Fibroblast of villous mesenchyme (primary cell): ENCODE results near the gene RERE. TPM values are rescaled to one million over a fixed set of nuclear protein-coding genes. Genes with fewer than 3 reads are reported as not detected.

Source experiments
- DNase-seq: peaks from one replicate; pipeline ENCODE4 v3.0.0-alpha.2; 2010; ENCODE audit warnings: low read depth
- H3K4me3 ChIP-seq: 2 replicates; pipeline ENCODE4 v1.5.1; 2011; ENCODE audit warnings: low read depth, mild to moderate bottlenecking, low read length
- CTCF ChIP-seq: IDR thresholded peaks from 2 replicates; pipeline ENCODE4 v1.5.1; 2012; ENCODE audit warnings: low read depth, mild to moderate bottlenecking, low read length; ENCODE audit not compliant: insufficient read depth
- total RNA-seq: library from RNA; depleted of rRNA; stranded (reverse); fragments of >200 nt; gene quantifications from 2 replicates; pipeline ENCODE4 v1.2.3, GENCODE V29; 2012

Gene RERE
- total RNA-seq, 1 donor = 51.4 TPM

DNA sequence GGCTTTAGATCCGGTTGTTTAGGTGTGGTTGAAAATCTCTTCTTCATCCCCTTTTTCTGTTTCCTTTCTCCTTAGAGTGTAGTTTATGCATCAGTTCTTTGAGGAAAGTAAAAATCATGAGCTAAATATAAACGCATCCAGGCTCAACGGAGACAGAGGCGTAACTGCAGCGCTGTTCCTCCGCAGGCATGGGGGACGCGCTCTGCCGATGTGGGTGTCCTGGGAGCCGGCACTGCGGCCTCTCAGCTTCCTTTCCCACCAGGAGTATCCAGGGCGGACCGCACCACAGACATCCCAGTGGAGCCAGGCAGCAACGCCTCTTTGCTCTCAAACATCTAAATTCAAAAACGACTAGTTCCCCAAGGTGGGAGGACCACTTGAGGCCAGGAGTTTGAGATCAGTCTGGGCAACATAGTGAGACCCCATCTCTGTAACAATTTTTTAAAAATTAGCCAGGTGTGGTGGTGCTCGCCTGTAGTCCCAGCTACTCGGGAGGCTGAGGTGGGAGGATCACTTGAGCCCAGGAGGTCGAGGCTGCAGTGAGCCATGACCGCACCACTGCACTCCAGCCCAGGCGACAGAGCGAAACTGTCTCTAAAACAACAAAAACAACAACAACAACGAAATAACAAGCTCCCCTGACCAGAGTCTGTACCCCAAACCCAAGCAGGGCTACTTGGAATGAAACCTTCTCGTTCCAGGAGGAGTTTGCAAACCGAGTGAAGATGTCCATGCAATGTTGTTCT is 483.2 kb downstream of the RERE start:
- TF ChIP-seq CTCF = no peak
- no peak for DNase-seq
- no peak overlapping the region for H3K4me3 ChIP-seq

DNA sequence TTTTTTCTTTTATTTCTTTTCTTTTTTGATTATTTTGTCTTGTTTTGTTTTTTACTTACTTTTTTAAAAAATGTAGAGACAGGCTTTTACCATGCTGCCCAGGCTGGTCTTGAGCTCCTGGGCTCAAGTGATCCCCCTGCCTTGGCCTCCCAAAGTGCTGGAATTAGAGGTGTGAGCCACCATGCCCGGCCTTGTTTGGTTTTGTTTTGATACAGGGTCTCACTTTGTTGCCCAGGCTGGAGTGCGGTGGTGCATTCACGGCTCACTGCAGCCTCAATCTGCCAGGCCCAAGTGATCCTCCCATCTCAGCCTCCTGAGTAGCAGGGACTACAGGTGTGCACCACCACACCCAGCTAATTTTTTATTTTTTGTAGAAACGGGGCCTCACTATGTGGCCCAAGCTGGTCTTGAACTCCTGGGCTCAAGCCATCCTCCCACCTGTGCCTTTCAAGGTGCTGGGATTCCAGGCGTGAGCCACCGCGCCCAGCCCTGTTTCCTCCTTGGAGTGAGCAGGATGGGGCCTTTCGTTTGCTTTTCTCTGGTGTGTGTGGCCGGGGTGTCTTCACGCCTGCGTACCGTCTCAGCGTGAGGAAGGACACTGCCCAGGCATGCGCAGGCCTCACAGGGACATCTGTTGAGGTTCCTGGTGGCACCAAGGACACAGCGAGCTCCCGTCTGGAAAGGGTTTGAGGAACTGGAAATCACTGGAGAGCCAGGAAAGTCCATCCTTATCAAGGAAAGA is 484.0 kb downstream of the RERE start:
- no peak overlapping the region for H3K4me3 ChIP-seq
- DNase-seq = no peak
- TF ChIP-seq CTCF = no peak

- H3K4me3 ChIP-seq = no peak overlapping the region
- no peak for TF ChIP-seq CTCF
- no peak for DNase-seq
Observed at GRCh38 chr1:8332806-8333205, 484.6 kb downstream of the RERE start.

DNA sequence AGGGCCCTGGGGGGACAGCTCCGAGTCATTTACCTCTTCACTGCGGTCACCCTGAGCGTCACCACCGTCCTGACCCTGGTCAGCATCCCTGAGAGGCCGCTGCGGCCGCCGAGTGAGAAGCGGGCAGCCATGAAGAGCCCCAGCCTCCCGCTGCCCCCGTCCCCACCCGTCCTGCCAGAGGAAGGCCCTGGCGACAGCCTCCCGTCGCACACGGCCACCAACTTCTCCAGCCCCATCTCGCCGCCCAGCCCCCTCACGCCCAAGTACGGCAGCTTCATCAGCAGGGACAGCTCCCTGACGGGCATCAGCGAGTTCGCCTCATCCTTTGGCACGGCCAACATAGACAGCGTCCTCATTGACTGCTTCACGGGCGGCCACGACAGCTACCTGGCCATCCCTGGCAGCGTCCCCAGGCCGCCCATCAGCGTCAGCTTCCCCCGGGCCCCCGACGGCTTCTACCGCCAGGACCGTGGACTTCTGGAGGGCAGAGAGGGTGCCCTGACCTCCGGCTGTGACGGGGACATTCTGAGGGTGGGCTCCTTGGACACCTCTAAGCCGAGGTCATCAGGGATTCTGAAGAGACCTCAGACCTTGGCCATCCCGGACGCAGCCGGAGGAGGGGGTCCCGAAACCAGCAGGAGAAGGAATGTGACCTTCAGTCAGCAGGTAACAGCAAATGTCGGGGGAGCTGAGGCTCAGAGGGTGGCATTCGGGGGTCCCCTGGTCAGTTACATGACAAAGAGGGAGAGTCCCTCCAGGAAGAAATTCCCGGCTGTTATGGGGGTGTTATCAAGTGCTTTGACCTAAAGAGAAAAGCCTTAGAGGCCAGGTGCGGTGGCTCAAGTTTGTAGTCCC is 486.9 kb downstream of the RERE start:
- H3K4me3 ChIP-seq = no peak overlapping the region
- no peak for DNase-seq

DNA sequence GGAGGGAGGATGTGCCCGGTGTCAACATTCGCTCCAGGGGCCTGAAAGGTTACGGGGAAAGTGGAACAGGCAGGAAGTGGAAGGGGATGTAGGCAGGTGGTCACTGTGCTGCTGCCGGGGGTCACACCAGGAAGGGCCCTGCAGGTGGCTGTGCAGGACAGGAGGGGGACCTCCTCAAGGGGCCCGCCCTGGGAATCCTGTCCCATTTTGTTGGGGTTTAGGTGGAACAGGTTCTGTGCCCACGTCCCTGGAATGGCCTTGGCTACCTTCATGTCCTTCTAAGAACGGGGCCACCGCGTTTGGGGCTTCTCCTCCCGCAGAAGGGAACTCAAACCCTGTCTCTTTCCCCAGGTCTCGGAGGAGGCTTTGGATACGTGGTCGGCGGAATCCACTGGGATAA is 487.6 kb downstream of the RERE start:
- no peak overlapping the region for H3K4me3 ChIP-seq
- TF ChIP-seq CTCF = no peak
- DNase-seq = no peak

More for the DNA sequence above, 486.9 kb downstream of the RERE start:
- TF ChIP-seq CTCF = no peak

GRCh38 chr1:8329439-8329838 is 488.0 kb downstream of the RERE start:
- H3K4me3 ChIP-seq = no peak overlapping the region
- no peak for DNase-seq
- no peak for TF ChIP-seq CTCF
